Measurements from ENCODE around the gene DDX10. TPM values are rescaled to one million over a fixed set of nuclear protein-coding genes. Genes with fewer than 3 reads are reported as not detected.

The DDX10 gene
- polyA plus RNA-seq, 1 experiment: 11.0 TPM

DNA sequence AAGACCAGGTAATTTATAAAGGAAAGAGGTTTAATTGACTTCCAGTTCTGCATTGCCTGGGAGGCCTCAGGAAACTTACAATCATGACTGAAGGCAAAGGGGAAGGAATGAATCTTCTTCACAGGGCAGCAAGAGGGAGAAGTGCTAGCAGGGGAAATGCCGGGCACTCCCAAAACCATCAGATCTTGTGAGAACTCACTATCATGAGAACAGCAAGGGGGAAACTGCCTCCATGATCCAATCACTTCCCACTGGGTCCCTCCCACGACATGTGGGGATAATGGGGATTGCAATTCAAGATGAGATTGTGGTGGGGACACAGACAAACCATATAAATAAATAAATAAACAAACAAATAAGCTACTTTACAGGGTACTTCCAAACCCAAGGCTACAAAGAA, 42.5 kb upstream of the DDX10 start:
- Histone ChIP-seq H3K36me3 (ENCODE audit: control insufficient read depth, insufficient read depth, low read length) (no peaks in the 10 kb centered on the region), H3K27me3 (ENCODE audit: control insufficient read depth, insufficient read depth, low read length) (no peaks in the 10 kb centered on the region; the same call in 1 of the 2 replicates), H3K4me3 (ENCODE audit: low read depth, low read length) (no peak overlapping the region)
- TF ChIP-seq, protein P1, sequence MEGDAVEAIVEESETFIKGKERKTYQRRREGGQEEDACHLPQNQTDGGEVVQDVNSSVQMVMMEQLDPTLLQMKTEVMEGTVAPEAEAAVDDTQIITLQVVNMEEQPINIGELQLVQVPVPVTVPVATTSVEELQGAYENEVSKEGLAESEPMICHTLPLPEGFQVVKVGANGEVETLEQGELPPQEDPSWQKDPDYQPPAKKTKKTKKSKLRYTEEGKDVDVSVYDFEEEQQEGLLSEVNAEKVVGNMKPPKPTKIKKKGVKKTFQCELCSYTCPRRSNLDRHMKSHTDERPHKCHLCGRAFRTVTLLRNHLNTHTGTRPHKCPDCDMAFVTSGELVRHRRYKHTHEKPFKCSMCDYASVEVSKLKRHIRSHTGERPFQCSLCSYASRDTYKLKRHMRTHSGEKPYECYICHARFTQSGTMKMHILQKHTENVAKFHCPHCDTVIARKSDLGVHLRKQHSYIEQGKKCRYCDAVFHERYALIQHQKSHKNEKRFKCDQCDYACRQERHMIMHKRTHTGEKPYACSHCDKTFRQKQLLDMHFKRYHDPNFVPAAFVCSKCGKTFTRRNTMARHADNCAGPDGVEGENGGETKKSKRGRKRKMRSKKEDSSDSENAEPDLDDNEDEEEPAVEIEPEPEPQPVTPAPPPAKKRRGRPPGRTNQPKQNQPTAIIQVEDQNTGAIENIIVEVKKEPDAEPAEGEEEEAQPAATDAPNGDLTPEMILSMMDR (IDR thresholded peaks at IDR 0.05; ENCODE audit: insufficient read depth, low read depth, low read length): no peak
- POLR2A ChIA-PET: no interaction called here
- CTCF ChIA-PET: no interaction called here
- DNase-seq (ENCODE audit: low read depth): no peak

GRCh38 chr11:108624196-108624925, 40.5 kb upstream of the DDX10 start:
- Histone ChIP-seq H3K27me3 (ENCODE audit: control insufficient read depth, insufficient read depth, low read length) (no peaks in the 10 kb centered on the region; the same call in 1 of the 2 replicates), H3K36me3 (ENCODE audit: control insufficient read depth, insufficient read depth, low read length) (no peaks in the 10 kb centered on the region), H3K4me3 (ENCODE audit: low read depth, low read length) (no peak overlapping the region)
- DNase-seq (ENCODE audit: low read depth): no peak
- ChIA-PET CTCF (no interaction called here), POLR2A (no interaction called here)
- TF ChIP-seq, protein P1 (IDR thresholded peaks at IDR 0.05; ENCODE audit: insufficient read depth, low read depth, low read length): no peak

DNA sequence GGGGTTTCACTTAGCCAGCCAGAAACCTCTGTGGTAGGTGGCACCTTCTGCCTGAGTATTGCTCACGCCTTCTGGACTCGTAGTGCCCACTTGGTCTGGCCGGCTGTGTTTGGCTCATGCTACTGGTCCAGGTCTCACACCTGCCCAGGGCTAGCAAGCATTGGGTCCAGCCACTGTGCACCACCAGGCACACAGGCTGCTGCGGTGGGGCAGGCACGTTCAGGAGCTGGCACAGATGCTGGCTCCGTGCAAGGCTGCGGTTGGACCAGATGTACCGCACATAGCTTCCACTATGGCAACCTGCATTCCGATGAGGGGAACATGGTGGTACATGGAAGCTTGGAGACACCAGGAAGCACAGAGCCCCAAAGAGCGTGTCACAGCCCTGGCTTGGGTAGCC, 36.5 kb upstream of the DDX10 start:
- TF ChIP-seq, protein P1 (IDR thresholded peaks at IDR 0.05; ENCODE audit: insufficient read depth, low read depth, low read length): no peak
- ChIA-PET POLR2A (no interaction called here), CTCF (interaction anchor here (2.6 kb wide), 1 partner anchor 20 kb away, joined by 7 read pairs; no protein-coding TSS in a partner anchor)
- no peak overlapping the region for H3K4me3 ChIP-seq (ENCODE audit: low read depth, low read length)
- no peaks in the 10 kb centered on the region; the same call in 1 of the 2 replicates for H3K27me3 ChIP-seq (ENCODE audit: control insufficient read depth, insufficient read depth, low read length)
- H3K36me3 ChIP-seq (ENCODE audit: control insufficient read depth, insufficient read depth, low read length): no peaks in the 10 kb centered on the region
- no peak for DNase-seq (ENCODE audit: low read depth)

DNA sequence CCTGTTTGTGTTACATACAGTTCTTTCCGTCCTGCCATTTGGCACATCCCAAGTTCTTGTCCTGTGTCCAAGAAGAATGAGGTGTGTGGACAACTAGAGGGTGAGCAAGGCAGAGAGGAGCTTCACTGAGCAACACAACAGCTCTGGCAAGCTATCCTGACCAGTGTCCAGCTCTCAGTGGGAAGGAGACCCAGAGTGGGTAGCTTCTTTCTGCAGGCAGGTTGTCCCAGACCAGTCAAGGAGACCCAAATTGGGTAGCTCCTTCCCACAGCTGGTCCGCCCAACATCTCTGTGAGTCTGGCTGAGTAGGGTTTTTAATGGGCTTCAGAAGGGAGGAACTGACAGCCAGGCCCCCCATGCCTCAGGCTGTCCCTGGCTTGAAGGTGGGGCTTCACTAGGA, 36.1 kb upstream of the DDX10 start:
- DNase-seq (ENCODE audit: low read depth): no peak
- Histone ChIP-seq H3K4me3 (ENCODE audit: low read depth, low read length) (no peak overlapping the region), H3K36me3 (ENCODE audit: control insufficient read depth, insufficient read depth, low read length) (no peaks in the 10 kb centered on the region), H3K27me3 (ENCODE audit: control insufficient read depth, insufficient read depth, low read length) (no peaks in the 10 kb centered on the region; the same call in 1 of the 2 replicates)
- POLR2A ChIA-PET: no interaction called here
- TF ChIP-seq, protein P1 (IDR thresholded peaks at IDR 0.05; ENCODE audit: insufficient read depth, low read depth, low read length): no peak
- CTCF ChIA-PET: interaction anchor here (2.6 kb wide), 1 partner anchor 19 kb away, joined by 7 read pairs; no protein-coding TSS in a partner anchor

- Histone ChIP-seq H3K4me3 (ENCODE audit: low read depth, low read length) (no peak overlapping the region), H3K27me3 (ENCODE audit: control insufficient read depth, insufficient read depth, low read length) (no peaks in the 10 kb centered on the region; the same call in 1 of the 2 replicates), H3K36me3 (ENCODE audit: control insufficient read depth, insufficient read depth, low read length) (no peaks in the 10 kb centered on the region)
- ChIA-PET CTCF (interaction anchor here (2.6 kb wide), 1 partner anchor 19 kb away, joined by 7 read pairs; no protein-coding TSS in a partner anchor), POLR2A (no interaction called here)
- no peak for DNase-seq (ENCODE audit: low read depth)
- TF ChIP-seq, protein P1 (IDR thresholded peaks at IDR 0.05; ENCODE audit: insufficient read depth, low read depth, low read length): no peak
These were observed 35.6 kb upstream of the DDX10 start for GRCh38 chr11:108629274-108629673.
